NCI-H226 (cell line): Measurements from ENCODE around the gene MYO18B.

Experiments used
- DNase-seq: peaks from one replicate; pipeline ENCODE4 v3.0.0-alpha.2; 2015

The MYO18B gene

DNA sequence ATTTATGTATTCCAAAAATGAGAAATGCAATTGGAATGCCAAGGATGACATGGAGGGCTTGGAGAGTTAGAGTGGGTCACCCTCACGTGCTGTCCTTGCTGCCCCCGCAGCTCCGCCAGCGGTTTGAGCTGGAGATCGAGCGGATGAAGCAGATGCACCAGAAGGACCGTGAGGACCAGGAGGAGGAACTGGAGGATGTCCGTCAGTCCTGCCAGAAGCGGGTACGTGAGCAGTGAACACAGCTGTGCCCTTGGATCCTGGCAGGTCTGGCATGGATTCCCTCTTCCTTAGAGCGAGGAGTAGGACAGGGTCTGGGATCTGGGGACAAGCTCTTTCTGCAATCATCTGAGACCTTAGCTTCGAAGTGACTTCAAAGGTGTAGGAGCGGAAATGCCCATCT lies 166.2 kb downstream of the MYO18B start:
- DNase-seq: no peak

DNA sequence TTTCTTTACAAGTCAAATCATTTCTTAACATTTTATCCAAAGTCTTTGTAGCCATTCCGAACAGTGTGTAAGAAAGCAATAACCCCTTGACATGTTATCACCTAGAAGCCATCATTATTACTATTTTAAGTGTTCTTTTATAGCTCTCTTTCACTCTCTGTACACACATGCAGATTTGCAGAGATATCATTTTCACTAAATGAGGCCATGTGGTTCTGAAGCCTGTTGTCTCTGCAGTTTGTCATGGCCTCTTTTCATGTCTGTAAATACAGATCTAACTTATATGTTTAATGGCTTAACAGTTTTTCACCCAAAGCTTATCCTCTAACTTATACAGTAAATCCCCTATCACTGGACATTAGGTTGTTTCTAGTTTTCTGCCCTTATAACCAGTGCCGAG lies 166.8 kb downstream of the MYO18B start:
- no peak for DNase-seq

DNA sequence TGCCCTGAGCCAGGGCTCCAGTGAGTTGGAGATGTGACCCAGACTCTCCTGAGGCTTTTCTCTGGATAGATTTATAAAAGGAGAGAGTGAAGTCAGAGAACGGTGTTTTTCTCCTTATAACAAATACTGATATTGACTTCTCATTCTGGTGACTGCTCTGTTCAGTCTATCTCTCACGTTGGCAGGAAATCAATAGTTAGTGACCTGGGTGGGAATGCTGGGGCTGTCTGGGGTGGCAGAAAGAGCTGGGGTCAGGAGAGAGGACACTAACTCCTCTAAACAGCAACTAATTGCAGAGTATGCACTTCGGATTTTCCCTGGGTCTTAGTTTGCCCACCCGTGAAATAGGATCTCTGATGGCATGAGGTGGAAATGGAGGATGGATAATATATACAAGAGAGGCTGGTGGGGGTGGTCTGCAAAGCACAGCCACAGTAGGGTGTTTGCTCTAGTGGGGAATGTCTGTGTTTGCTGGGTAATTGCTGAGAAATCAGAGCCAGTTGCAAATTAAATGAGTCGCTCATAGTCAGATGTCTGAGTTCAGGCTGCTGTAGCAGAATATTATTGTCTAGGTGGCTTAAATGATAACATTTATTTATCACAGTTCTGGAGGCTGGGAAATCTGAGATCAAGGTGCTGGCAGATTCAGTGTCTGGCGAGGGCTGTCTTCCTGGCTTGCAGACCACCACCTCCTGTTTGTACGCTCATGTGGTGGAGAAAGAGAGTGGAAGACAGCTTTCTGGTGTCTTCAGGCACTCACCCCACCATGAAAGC lies 167.8 kb downstream of the MYO18B start:
- DNase-seq: no peak

DNA sequence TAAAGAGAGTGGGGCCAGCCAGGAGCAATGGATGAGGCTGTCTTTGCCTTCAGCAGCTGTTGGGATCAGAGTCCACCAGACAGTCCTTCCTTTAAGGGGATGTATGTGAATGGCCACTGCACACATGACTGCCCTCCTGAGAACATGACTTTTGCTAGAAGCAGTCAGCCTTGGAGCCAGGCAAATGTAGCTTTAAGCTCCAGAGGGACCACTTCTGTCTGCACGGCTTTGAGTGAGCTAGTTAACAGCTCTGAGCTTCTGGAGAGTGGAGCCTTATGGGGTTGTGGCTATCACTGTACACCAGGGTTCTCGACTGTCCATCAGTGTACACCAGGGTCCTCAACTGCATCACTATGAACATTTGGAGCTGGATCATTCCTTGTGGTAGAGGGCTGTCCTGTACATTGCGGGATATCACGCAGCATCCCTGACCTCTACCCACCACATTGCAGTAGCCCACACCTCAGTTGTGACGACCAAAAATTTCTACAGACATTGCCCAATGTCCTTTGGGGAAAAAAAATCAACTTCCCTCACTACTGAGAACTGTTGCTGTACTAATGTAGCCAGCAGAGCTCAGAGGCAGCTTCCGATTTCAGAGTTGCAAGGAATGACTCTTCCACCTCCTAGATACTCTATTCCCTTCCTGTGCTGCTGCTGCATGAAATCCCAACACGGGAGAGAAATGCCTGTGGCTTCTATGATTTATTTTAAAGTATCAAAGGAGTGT lies 169.4 kb downstream of the MYO18B start:
- DNase-seq: no peak

DNA sequence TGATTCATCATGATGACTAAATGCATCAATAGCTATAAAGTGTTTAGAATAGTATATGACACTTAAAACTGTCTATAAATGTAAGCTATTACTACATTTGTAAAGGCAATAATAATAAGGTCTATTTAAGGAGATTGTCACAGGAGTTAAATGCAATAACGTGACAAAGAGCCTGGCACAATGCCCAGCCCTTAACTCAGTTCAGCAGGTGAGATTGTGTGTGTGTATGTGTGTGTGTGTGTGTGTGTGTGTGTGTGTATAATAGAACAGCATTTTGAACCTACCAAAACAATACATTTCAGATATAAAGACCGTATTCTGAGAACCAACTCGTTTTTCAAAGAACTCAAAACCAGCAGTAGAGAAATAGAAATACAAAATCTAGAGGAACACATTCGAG lies 177.5 kb downstream of the MYO18B start:
- no peak for DNase-seq

DNA sequence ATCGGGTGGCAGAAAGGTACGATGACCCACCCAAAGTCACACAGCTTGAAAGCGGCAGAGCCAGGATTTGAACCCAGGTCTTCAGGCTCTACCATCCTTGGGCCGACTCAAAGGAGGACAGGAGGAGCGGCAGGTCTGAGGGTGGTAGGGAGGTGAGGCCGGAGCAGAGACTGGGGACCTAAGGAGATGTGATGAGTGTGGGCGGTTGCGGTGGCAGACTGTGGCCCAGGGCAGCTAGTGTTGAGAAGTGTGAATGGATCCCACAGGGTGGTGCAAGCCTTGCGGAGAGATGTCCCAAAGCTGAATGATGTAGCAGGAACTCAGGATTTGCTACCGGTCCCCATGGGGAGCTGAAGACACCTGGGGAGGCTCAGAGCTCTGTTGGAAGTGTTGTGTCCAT lies 180.2 kb downstream of the MYO18B start:
- no peak for DNase-seq

DNA sequence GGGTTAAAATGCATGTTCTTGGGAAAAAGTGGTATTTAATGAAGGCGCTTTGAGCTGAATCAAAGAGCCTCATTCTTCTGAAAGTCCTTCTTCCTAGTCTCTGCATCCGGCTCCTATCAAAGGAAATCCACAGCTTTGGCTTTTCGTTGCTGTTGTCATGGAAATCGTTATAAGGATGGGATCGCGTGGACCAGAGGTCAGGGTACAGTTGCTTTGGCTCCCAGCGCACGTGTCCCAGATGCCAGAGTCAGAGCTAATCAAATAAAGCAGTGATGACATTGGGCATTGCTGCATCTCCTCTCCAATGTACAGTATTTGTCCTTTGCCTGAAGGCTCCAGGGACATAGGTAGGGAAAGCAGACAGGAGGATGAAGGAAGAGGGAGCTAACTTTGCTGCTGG lies 181.9 kb downstream of the MYO18B start:
- DNase-seq: no peak

DNA sequence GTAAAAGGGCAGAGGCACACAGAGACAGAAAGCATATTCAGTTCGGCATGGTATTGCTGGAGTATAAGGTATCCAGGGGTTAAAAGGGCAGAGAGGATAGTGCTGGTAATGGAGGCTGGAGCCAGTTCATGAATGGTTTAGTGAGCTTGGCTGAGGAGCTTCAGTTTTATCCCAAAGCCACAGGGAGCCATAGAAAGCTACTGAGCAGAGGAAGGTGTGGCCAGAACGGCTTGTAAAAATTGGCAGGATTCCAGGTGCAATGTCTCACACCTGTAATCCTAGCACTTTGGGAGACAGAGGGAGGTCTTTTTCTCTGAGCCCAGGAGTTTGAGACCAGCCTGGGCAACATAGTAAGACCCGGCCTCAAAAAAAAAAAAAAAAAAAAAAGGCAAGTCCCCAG lies 186.1 kb downstream of the MYO18B start:
- no peak for DNase-seq

DNA sequence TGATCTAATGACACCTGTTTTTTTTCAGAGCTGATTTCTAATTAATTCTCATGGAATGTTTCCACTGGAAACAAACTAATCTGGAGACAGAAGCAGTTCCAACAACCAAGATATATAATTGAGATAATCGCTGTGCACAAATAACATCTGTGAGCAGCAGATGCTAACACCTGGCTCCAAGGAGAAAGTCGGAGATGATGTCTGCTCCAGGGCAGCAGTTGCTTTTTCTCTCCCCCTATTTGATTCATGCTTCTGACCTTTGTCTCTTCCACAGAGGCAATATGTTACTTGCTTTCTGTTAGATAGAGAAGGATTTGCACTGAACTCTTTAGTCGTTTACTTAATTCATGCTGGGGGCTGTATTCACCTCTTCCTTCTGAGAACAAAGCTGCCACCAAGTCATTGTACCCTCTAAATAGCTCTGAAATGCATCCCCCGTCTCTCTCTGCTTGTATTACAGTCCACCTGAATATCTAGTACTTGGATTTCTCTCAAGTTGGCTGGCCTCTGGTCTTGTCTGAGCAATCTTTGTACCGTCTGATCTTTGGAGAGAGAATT lies 187.4 kb downstream of the MYO18B start:
- no peak for DNase-seq

DNA sequence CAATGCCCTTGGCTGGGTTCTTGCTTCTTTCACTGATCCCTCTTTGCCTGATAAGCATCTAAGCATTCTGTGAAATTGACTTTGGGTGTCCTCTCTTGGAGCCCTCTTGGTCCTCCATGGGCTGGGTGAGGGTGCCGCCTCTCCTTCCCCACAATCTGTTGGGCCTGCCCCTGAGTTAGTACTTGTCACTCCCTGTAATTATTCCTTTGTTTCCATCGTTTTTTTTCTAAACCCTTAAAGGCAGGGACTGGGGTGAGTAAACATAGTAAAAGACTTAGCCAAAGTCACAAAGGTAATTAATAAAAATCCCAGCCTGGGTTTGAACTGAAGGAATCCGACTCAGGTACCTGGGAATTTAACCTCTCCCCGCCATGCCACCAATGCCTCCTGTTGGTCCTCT lies 188.1 kb downstream of the MYO18B start:
- no peak for DNase-seq

DNA sequence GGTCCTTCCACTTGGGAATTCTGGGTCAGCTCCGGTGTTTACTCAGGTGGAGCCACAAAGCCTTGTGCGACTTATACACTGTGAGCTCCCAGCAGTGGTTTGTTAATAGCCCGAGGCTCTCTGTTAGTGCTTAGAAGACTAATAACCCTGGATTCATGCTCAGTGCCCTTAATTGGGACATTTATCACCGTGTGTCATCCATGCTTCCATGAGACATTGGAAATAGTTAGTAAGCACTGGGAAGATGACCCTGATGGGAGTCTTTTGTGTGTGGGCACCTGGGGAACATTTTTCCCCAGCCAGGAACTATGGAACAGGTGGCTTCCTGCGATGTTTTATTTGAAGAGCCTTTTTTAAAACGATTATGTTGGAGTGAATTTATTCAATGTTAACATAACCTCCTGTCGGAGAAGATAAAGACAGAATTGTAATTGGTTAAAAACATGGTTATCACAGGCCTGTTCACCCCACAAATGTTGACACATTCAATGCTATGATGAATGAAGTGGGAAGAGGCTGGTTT lies 188.9 kb downstream of the MYO18B start:
- DNase-seq: no peak

DNA sequence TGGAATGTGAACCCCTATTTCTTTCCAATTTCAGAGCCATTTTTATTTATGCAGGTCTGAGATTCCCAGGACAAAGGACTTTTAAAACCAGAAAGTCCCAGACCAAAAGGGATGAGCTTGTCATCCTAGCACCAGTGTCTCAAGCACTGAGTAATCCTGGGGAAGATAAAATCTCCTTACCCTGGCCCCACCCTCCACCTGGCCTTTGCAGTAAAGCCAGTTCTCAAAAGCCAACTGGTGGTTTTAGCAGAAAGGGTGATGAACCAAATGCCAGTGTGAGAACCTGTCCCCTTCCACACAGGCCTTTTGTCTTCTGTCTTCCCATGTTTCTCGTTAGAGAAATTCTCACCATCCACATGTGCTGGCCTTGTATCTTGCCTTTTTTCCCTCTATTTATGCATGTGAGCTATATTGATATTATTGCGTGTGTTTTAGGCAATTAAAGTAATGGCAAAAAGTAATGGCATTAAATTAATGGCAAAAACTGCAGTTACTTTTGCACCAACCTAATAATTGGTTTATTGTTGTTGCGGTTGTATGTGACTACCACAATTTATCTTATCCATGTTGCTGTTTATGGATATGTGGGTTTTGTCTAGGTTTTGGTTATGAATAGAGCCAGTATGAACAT lies 191.3 kb downstream of the MYO18B start:
- DNase-seq: no peak

DNA sequence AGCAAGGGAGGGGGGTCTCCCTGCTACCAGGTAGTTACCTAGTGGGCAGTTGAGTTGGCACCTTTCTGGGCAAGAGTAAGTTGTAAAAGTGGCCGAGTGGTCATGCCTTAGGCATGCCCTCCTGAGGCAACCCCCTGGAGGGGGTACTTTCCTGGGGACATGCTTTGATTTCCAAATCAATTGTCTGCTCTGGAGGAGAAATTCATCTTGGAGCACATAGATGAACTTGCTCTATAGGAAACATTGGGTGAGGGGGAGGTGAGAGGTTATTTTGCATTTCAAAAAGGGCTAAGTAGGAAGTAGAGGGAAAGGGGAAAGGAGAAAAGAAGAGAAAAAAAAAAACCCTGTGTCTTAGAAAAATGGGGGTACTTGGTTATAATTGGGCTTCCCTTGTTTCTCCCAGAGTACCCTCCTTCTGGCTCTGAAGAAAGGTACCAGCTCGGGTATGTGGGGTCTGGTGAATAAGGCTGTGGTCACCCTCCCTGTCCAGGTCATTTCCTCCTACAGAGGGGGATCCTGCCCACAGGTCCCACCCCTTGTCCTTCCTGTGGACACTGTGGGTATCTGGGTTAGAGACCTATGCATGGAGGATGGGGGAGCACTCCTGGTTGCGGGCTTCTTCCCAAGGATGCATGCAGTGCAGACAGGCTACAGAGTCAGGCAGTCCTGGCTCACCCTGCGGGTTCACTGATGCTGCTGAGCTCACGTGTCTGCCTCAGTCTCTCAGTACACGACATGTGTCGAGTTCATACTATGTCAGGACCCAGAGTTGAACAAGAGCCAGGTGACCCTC lies 193.5 kb downstream of the MYO18B start:
- no peak for DNase-seq

DNA sequence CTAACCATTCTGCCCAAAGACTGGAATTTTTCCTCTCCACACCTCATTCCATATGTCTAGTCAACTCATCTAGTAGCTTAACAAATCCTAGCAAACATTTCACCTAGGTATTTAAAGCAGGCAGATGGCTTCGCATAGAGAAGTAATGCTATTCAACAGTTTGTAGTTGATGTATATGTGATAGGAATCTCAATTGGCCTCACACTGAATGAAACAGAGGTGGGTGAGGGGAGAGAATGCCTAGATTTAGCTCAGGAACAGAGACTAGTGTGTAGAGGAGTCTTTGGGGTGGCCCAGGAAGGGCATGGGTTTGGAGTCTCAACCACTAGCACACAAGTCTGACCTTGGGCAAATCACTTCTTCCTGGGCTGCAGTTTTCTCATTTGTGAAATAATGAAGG lies 196.2 kb downstream of the MYO18B start:
- DNase-seq: no peak

DNA sequence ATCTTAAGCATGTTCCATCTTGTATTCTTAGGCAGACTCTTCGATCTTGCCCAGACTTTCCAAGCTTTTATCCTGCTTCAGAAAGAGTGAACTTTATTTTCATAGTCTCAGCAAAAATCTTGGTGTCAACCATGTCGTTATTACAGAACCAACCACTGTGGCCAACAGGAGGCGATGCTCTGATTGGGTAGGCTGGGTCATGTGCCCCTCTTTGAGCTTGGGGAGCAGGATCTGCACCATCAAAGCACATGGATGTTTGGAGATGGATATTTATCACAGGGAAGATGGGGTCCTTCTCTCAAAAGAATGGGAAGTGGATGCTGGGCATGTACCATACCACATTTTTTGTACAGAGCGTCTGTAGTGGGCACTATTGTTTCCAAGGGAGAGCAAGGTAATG lies 197.4 kb downstream of the MYO18B start:
- no peak for DNase-seq

DNA sequence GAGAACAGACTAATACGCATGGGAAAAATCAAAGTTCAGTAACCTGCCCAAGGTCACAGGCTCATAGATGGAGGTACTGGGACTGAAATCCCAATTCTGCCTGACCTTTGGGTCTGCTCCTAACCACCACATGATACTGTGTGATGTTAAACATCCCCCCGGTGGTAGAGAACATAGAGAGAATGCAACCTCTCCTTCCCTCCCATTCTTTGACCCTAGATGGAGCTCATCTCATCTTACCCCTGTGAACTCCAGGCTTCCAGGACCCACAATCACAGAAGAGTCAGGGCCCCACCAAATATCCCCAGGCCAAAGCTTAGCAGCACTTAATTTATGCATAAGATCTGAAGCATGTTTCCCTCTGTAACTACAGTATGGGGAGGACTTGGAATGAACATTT lies 198.5 kb downstream of the MYO18B start:
- no peak for DNase-seq

DNA sequence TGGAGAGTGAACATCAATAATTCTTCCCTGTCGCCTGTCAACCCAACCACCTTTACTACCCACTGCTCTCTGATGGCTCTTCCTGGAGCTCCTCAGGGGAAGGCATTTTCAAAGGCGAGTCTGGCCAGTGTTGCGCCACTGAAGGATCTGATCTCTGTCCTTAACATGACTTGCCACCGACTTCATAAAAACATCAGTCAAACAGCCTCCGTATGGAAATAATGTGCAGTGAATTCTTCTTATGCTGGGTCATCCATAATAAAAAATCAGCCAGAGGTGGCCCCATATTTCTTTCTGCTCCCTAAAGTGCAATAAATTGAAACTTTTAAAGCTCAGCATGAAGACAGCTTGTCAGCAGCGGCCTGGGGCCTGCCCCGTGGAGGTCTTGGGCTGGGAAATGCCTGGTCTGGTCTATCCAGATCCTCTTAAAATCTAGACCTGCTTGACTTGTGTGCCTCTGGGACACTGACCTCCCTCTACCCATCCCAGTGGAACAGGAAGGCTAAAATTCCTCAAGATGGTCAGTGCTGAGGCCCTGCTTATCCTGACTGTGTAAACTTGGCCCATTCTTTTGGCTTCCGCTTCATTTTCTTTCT lies 199.5 kb downstream of the MYO18B start:
- no peak for DNase-seq

DNA sequence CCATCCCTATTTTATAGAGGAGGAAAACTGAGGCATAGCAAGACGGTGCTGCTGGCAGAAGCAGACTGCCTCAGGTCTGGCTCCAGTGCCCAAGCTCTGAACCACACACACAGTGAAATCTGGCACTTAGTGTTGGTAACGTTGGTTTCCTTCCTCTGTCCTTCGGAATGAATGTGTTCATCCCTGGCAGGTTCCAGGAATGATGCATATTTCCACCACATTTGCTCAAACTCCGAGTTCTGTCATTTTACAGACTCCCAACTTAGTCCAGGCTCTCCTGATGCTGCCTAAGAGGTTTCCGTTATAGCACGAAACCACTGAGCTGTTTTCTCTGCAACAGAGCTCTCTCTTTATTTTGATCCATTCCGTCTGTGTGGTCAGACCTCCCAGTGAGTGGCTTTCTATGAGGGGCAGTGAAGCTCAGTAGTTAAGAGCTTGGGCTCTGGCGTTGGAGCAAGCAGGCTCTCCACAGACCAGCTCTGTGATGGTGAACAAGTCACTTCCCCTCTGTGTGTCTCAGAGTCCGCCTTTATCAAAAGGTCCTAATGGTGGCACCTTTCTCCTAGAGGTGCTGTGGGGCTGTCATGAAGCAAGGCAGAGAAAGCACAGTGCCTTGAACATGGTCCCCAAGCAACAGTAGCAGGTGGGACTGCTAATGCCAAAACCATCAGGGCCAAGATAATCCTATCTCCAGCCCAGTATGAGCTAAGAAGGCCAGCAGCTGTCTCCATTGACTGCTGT lies 200.3 kb downstream of the MYO18B start:
- no peak for DNase-seq

DNA sequence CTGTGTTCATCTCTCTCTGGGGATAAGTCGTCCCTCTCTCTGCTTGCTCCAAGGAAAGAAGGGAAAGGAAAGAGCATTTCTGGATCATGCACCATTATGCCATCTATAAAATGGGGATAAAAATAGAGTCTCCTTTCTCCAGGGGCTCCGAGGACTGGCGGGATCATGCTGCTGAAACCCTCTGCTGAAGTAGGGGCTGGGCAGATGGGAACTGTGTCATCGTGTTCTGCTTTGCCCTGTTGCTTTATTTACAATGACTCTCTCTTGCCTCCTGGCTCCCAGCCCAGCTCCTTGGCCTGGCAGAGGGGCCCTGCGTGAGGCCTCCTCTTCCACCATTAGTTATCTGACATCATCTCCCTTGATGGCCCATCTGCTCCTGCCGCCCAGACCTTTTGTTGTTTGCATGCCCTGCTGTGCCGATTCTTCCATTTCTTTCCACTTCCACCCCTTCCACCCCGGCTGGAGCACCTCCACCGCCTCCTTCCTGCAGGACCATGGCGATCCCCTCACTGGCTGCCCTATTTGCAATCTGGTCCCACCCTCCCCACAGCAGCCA lies 200.9 kb downstream of the MYO18B start:
- DNase-seq: no peak

DNA sequence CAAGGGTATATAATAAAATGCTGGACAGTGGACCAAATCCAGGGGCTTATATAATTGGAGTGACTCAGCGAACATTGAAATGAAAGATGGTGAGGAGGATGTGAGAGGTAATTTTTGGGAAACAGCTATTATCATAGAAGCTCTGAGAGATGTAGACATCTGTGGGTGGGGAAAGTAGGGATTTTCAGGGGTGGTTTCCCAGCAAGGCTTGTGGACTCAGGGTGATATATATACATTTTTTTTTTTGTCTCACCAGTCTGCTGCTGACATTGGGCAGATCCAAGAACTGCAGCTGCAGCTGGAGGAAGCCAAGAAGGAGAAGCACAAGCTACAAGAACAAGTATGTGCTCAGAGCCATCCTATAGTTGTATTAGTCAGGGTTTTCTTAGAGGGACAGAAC lies 208.1 kb downstream of the MYO18B start:
- no peak for DNase-seq

DNA sequence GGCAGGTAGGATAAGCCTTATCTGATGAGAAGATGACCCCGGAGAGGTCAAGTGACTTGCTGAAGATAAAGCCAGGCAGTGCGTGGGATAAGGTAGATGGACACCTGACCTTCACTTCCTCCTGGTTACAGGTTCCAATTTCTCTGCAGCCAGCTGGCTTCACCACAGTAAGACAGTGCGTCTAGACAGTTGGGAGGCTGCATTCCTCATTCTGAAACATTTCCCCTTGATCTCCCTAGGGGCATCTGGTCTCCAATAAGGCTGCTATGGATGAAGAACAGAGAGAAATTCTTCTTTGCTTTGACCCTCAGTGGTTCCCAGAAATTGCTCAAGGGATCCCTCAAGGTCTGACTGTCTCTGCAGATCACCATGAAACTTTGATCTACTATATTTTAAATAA lies 211.3 kb downstream of the MYO18B start:
- no peak for DNase-seq
